Endometrial microvascular endothelial cells (primary cell): ENCODE measurements around the gene GRIN2A. TPM values are rescaled to one million over a fixed set of nuclear protein-coding genes. Genes with fewer than 3 reads are reported as not detected.

Source experiments
- in situ Hi-C: cut with HindIII; loops from 2 replicates; pipeline ENCODE4 v1.10.0; 2017; ENCODE audit warnings: low sequenced_read_pairs, low pct_unique_long_range_greater_than_20kb; ENCODE audit errors: inconsistent ontology term
- total RNA-seq: library from RNA; depleted of rRNA; stranded (reverse); fragments of >200 nt; gene quantifications from one replicate; pipeline ENCODE4 v1.2.3, GENCODE V29; 2015; ENCODE audit errors: inconsistent ontology term

The GRIN2A gene
- total RNA-seq, 1 donor from 2014 or later, result not detected

- in situ Hi-C loops, result no loop called here
These were observed 330.2 kb downstream of the GRIN2A start for GRCh38 chr16:9852003-9852402.

- in situ Hi-C loops, result no loop called here
These were observed 331.4 kb downstream of the GRIN2A start for GRCh38 chr16:9850817-9851216.

GRCh38 chr16:9849697-9850245, 332.5 kb downstream of the GRIN2A start:
- in situ Hi-C loops, result no loop called here

- in situ Hi-C loops, result no loop called here
These were observed 335.1 kb downstream of the GRIN2A start for GRCh38 chr16:9847146-9847545.

GRCh38 chr16:9846362-9847099, 335.7 kb downstream of the GRIN2A start:
- in situ Hi-C loops, result no loop called here

- in situ Hi-C loops, result no loop called here
These were observed 336.4 kb downstream of the GRIN2A start for GRCh38 chr16:9845661-9846361.

GRCh38 chr16:9844361-9844760, 337.9 kb downstream of the GRIN2A start:
- in situ Hi-C loops, result no loop called here

GRCh38 chr16:9843424-9844018, 338.7 kb downstream of the GRIN2A start:
- in situ Hi-C loops, result no loop called here

- in situ Hi-C loops, result no loop called here
These were observed 341.2 kb downstream of the GRIN2A start for GRCh38 chr16:9840761-9841665.

- in situ Hi-C loops, result no loop called here
These were observed 344.7 kb downstream of the GRIN2A start for GRCh38 chr16:9837481-9837880.

GRCh38 chr16:9836118-9836736, 346.0 kb downstream of the GRIN2A start:
- in situ Hi-C loops, result no loop called here

- in situ Hi-C loops, result no loop called here
These were observed 355.0 kb downstream of the GRIN2A start for GRCh38 chr16:9827062-9827752.

- in situ Hi-C loops, result no loop called here
These were observed 355.6 kb downstream of the GRIN2A start for GRCh38 chr16:9826656-9827055.

GRCh38 chr16:9824200-9825068, 357.8 kb downstream of the GRIN2A start:
- in situ Hi-C loops, result no loop called here

- in situ Hi-C loops, result no loop called here
These were observed 358.7 kb downstream of the GRIN2A start for GRCh38 chr16:9823510-9823909.

- in situ Hi-C loops, result no loop called here
These were observed 360.3 kb downstream of the GRIN2A start for GRCh38 chr16:9821970-9822369.

GRCh38 chr16:9821331-9821730, 360.9 kb downstream of the GRIN2A start:
- in situ Hi-C loops, result no loop called here
